GM18526 (cell line): ENCODE measurements around the gene CDIP1.

Experiments used
- POLR2A ChIP-seq: IDR thresholded peaks from 3 replicates; pipeline ENCODE4 v1.6.1; 2011; ENCODE audit not compliant: insufficient read length; ENCODE audit errors: extremely low read depth

CDIP1 gene

DNA sequence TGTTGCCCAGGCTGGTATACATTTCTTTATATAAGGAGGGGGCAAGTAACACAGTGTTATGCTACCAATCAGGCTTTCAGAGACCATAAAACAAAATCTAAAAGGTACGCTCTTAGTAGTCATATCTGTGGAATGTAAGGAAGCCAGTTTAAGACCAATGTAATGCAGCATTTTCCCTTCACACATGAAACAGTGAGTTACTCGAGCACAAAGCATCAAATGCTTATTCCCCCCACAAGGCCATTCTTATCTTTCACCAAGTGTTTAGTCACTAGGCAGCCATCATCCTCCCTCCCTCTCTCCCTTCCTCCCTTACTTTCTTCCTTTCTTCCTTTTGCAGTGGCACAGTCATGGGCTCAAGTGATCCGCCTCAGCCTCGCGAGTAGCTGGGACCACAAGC lies 49.5 kb downstream of the CDIP1 start:
- TF ChIP-seq POLR2A = no peak

DNA sequence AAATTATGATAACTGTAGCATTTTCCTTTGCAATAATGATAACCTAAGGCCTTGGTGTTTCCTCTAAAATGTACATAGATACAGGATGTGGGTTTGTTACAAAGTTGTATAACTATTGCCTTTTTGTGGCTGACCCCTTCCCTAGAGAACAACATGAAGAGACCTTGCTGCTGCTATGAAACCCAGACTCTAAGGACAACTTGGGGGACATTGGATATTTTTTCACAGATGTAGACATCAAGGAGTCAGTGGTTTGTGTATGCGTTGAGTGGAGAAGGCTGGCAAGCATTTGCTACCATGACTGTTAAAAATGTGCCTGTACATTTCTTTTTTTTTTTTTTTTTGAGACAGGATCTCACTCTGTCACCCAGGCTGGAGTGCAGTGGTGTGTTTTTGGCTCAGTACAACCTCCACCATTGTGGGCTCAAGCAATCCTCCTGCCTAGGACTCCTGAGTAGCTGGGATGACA lies 50.0 kb downstream of the CDIP1 start:
- TF ChIP-seq POLR2A = no peak

- no peak for TF ChIP-seq POLR2A
Measured at GRCh38 chr16:4487955-4488498, 50.5 kb downstream of the CDIP1 start.

- no peak for TF ChIP-seq POLR2A
Measured at GRCh38 chr16:4486126-4486893, 52.3 kb downstream of the CDIP1 start.

DNA sequence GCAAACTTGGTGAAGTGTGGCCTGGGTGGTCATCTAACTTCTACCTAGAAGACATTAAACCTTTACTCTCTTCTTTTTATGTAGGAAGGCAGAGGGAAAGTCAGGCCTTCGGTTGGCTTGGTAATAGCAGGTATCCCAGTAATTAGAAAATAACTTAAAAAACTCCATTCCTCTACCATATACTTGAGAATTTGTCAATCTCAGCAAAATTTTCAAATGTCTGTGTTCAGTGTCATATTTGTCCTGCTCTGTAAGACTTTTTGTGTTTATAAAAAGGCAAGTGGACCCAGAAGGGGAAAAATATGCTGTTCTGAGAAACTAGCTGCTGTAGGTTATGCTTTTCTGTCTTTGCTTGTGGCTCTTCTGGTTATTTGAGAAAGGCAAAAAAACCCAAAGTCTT lies 56.6 kb downstream of the CDIP1 start:
- no peak for TF ChIP-seq POLR2A

DNA sequence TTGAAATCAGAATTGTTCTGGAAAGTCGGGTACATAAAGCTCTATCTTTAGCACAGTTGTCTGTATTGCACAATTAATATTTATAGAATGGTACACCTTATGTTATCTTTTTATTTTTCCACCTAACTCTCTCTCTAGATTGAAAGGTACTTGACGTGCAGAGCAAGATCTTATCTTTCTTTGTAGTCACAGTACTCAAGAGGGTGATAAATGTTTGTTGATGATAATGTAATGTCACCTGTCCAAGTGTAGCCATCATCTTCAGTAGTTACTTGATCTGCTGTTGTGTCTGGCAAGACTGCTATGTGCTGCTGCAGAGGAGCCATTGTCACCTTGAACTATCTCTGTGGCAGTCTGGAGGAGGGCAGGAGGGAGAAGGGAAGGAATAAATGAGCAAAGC lies 57.0 kb downstream of the CDIP1 start:
- no peak for TF ChIP-seq POLR2A

- TF ChIP-seq POLR2A = no peak
Measured at GRCh38 chr16:4477966-4478365, 60.6 kb downstream of the CDIP1 start.

GRCh38 chr16:4475880-4476788 lies 62.4 kb downstream of the CDIP1 start, which contains the start of gene HMOX2:
Gene HMOX2 (plus strand): TSS chr16:4476398. CDS start chr16:4505525, 29,127 bp downstream.
- peak; percentile 97 for TF ChIP-seq POLR2A

DNA sequence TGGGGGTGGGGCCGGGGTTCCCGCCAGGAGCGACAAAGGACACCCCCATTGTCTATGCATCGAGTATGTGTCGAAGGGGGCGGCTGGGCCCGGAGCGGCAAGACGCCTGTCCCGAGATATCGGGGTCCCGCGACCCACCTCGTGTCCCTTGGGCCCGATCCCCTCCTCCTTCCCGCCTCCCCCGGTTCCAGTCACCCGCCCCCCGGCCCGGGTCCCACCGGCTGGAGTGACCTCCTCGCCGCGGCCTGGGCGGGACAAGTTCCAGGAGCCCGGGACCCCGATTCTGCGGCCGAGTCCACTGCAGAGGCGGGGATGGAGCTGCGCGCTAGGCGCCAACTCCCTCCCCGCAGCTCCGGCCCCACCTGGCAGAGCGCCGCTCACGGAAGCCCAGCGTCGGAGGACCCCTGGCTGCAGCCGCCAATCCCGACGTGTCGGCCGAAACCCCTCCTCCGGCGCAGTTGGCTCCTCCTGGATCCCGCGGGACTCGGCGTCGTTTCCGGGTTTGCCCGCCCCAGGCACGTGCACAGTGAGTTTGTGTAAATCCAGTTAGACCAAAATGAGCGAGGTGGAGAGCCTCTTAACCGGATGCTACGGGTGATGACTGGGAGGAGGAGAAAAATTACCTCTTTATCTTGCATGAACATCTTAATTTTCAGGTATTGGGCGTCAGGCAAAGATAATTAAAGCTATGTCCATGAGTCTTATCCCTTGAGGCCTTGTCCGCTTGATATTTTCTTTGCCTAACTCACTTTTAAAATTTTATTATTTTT lies 64.2 kb downstream of the CDIP1 start, which contains the start of gene NMRAL1:
NMRAL1 (minus strand) TSS at position 434 of the 770 bp plus-strand sequence. CDS start 493 bp downstream, outside the sequence.
- TF ChIP-seq POLR2A = peak; percentile 85

DNA sequence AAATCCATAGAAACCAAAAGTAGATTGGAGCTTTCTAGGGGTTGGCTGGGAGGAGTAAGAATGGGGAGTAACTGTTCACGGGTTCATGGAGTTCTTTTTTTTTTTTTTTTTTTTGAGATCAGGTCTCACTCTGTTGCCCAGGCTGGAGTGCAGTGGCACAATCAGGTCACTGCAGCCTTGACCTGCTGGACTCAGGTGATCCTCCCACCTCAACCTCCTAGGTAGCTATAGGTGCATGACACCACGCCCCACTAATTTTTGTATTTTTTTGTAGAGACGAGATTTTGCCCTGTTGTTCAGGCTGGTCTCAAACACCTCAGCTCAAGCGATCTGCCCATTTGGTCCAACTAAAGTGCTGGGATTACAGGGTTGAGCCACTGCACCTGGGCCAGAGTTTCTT lies 65.7 kb downstream of the CDIP1 start:
- TF ChIP-seq POLR2A = no peak

GRCh38 chr16:4471869-4472268 lies 66.7 kb downstream of the CDIP1 start:
- no peak for TF ChIP-seq POLR2A

DNA sequence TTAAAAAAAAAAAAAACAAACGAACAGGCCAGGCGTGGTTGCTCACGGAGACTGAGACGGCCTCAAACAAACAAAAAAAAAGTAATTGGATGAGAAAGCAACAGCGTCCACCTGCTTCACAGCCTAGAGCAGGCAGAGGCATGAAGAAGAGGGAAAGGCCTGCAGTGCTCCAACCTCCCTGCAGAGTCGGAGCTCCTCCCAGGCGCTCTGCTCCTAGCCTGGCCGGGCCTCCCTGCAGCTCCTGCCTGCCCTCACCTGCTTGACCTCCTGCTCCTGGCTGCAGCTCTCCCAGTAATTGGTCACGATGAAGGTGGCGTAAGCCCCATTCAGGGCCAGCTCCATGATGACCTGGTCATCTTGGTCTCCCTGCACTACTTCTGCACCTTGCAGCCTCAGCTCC lies 69.6 kb downstream of the CDIP1 start:
- TF ChIP-seq POLR2A = no peak

DNA sequence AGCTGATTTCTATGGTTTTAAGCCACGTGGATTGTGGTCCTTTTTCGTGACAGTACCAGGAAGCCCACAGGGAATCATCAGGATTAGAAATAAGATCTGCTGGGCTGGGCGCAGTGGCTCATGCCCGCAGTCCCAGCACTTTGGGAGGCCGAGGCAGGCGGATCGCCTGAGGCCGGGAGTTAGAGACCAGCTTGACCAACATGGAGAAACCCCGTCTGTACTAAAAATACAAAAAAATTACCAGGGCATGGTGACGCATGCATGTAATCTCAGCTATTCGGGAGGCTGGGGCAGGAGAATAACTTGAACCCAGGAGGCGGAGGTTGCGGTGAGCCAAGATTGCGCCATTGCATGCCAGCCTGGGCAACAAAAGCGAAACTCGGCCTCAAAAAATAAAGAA lies 70.7 kb downstream of the CDIP1 start:
- no peak for TF ChIP-seq POLR2A

DNA sequence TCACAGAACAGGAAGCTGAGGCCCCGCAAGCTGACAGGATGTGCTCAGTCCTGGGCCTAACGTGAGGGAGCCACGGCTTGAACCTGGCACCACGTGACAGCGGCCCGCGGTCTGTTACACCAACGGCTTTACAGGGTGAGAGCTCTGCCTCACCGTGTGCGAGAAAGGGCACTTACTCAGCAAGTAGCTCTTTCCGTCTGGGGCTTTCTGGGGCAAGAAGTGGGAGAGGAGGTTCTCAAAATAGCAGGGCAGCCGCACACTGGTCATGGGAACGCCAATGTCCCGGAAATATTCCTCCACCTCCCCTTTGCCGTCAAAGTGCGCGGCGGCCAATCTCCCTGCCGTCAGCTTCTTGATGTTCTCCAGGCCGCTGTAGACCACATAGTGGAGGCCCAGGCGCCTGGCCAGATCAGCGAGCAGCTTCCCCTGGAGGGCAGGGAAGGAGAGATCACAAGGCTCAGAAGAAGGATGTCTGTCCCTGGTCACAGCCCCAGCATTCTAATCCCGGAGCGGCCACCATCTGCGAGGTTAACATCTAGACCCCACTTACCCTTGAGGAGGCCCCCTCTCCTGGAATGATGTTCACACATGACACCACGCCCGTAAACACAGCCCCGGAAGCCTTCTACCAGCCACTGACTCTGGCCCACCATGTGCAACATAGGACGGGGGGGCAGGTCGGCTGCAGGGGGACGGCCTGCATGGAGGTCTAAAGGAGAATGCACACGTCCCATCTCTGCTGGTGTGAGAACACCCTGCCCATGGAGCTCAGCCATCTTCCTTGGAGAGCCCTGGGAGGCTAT lies 72.4 kb downstream of the CDIP1 start:
- TF ChIP-seq POLR2A = no peak
